ENCODE measurements around the gene KSR2. TPM values are rescaled to one million over a fixed set of nuclear protein-coding genes. Genes with fewer than 3 reads are reported as not detected.

KSR2 gene
- total RNA-seq, 1 experiment from 2014 or later = 1.3 TPM

GRCh38 chr12:117750657-117751056 lies 218.1 kb downstream of the KSR2 start:
- Mint-ChIP-seq H3K9me3 (peaks cover 1 to 6% of the 10 kb centered on the region in 2 experiments; a peak in 4 of 5 replicates), H3K4me1 (no peaks in the 10 kb centered on the region), H3K4me3 (no peak overlapping the region), H3K27me3 (ENCODE audit: low read depth) (peaks cover 2% of the 10 kb centered on the region), H3K36me3 (ENCODE audit: insufficient read depth in 1 of 3, low read depth in 3 of 3) (no peaks in the 10 kb centered on the region), H3K27ac (no peak overlapping the region)
- no CpG with 5 or more reads among the region's 2 CpGs for WGBS (ENCODE audit: extremely low coverage, insufficient read length, low lambda C conversion rate)
- H3K27ac ChIP-seq (ENCODE audit: insufficient read length, low read depth, low read length) = no peak overlapping the region
- no peak overlapping the region for H3K23ac ChIP-seq (ENCODE audit: insufficient read length, low read depth, low read length)
- H4K5ac ChIP-seq (ENCODE audit: insufficient read length, low read depth, low read length) = no peak overlapping the region
- H3K27me3 ChIP-seq (ENCODE audit: insufficient read depth, low read length) = no peaks in the 10 kb centered on the region
- no peak overlapping the region for H3T11ph ChIP-seq (ENCODE audit: low read length)
- no peak overlapping the region for H3K14ac ChIP-seq (ENCODE audit: insufficient read depth, low read length)
- no peaks in the 10 kb centered on the region for H3K9me3 ChIP-seq (ENCODE audit: control insufficient read depth, low read depth, low read length)
- no peak overlapping the region for H3K4me2 ChIP-seq (ENCODE audit: insufficient read depth, insufficient read length, low read length)
- no peak overlapping the region for H2BK12ac ChIP-seq (ENCODE audit: insufficient read length, low read depth, low read length)
- no peak overlapping the region for H2BK20ac ChIP-seq (ENCODE audit: low read depth, low read length, poor library complexity, severe bottlenecking)
- no peaks in the 10 kb centered on the region for H3K79me2 ChIP-seq (ENCODE audit: insufficient read depth, low read length)
- H2AFZ ChIP-seq (ENCODE audit: low read length) = no peak overlapping the region
- no peak overlapping the region for H3K4ac ChIP-seq (ENCODE audit: low read depth, low read length)
- no peak overlapping the region for H2BK5ac ChIP-seq (ENCODE audit: insufficient read length, low read length)
- no peaks in the 10 kb centered on the region for H4K20me1 ChIP-seq (ENCODE audit: control insufficient read depth, insufficient read depth, insufficient read length)
- H4K91ac ChIP-seq (ENCODE audit: insufficient read length, low read depth, low read length) = no peak overlapping the region
- no peaks in the 10 kb centered on the region for H3K23me2 ChIP-seq (ENCODE audit: insufficient read length, low read depth, low read length, poor library complexity, severe bottlenecking)
- no peak overlapping the region for H2AK5ac ChIP-seq (ENCODE audit: insufficient read length, low read length)
- no peak overlapping the region for H3K56ac ChIP-seq (ENCODE audit: insufficient read length, low read depth, low read length)
- no peak for DNase-seq
- no peak overlapping the region for H2BK120ac ChIP-seq (ENCODE audit: low read depth, low read length, poor library complexity, severe bottlenecking)
- no peaks in the 10 kb centered on the region for H3K4me1 ChIP-seq (ENCODE audit: insufficient read depth, low read length)
- H2BK15ac ChIP-seq (ENCODE audit: low read depth, low read length) = no peak overlapping the region
- no peak overlapping the region for H4K8ac ChIP-seq (replicated peaks; ENCODE audit: insufficient read length, low read depth, low read length)
- no peak overlapping the region for H3K18ac ChIP-seq (ENCODE audit: insufficient read length, low read depth, low read length)
- H3K79me1 ChIP-seq (ENCODE audit: insufficient read depth, low read depth, low read length, poor library complexity, severe bottlenecking) = no peaks in the 10 kb centered on the region
- TF ChIP-seq, protein P1, sequence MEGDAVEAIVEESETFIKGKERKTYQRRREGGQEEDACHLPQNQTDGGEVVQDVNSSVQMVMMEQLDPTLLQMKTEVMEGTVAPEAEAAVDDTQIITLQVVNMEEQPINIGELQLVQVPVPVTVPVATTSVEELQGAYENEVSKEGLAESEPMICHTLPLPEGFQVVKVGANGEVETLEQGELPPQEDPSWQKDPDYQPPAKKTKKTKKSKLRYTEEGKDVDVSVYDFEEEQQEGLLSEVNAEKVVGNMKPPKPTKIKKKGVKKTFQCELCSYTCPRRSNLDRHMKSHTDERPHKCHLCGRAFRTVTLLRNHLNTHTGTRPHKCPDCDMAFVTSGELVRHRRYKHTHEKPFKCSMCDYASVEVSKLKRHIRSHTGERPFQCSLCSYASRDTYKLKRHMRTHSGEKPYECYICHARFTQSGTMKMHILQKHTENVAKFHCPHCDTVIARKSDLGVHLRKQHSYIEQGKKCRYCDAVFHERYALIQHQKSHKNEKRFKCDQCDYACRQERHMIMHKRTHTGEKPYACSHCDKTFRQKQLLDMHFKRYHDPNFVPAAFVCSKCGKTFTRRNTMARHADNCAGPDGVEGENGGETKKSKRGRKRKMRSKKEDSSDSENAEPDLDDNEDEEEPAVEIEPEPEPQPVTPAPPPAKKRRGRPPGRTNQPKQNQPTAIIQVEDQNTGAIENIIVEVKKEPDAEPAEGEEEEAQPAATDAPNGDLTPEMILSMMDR (conservative IDR thresholded peaks at IDR 0.05) = no peak
- no peak overlapping the region for H3K9ac ChIP-seq (ENCODE audit: extremely low read depth, insufficient read length, low read length)

All from H9 (cell line).